HepG2 (cell line): ENCODE results near the gene SEMA3E.

ENCODE experiments used
- ADNP ChIP-seq: sonication (generic); formaldehyde crosslinking; IDR thresholded peaks from 2 replicates; pipeline ENCODE4 v1.4.0; 2020; ENCODE audit warnings: missing genetic modification reagents
- AFF4 ChIP-seq: sonication (generic); formaldehyde crosslinking; IDR thresholded peaks from 2 replicates; pipeline ENCODE4 v1.4.0; 2020; ENCODE audit warnings: missing genetic modification reagents
- CEBPB ChIP-seq: IDR thresholded peaks from 2 replicates; pipeline ENCODE4 v1.6.1; 2011; ENCODE audit warnings: low read depth, low read length, improper control_type of control experiment, borderline replicate concordance
- CHD2 ChIP-seq: IDR thresholded peaks from 2 replicates; pipeline ENCODE4 v1.6.1; 2011; ENCODE audit warnings: low read depth, low read length, improper control_type of control experiment

- TF ChIP-seq AFF4 (CRISPR knock-in tag) = no peak
- TF ChIP-seq CHD2 = no peak
- no peak for TF ChIP-seq ADNP (CRISPR knock-in tag)
- no peak for TF ChIP-seq CEBPB
These were observed 254.2 kb downstream of the SEMA3E start for GRCh38 chr7:83394776-83395175.
